Stimulated activated CD8-positive, alpha-beta memory T cell treated with anti-CD3 and anti-CD28 coated beads, Interleukin-7, amount 100 ng/mL, for 48 hours (primary cell): ENCODE measurements around the gene PTPRH.

Experiments
- DNase-seq, 2 donors: peaks; one replicate each; pipeline ENCODE4 v3.0.0-alpha.2; 2020; ENCODE audit warnings: low read depth in 1 of 2; ENCODE audit errors: extremely low read depth in 1 of 2

Gene PTPRH

GRCh38 chr19:55134736-55135135 lies 74.6 kb downstream of the PTPRH start:
- DNase-seq = no peak

- no peak for DNase-seq
Observed at GRCh38 chr19:55133639-55134444, 75.5 kb downstream of the PTPRH start.

- DNase-seq = no peak
Observed at GRCh38 chr19:55132453-55133129, 76.7 kb downstream of the PTPRH start.

- DNase-seq = no peak
Observed at GRCh38 chr19:55131421-55131820, 77.9 kb downstream of the PTPRH start.
